HUES48 (cell line): ENCODE measurements around the gene SCFD2.

ENCODE experiments used
- H3K27ac ChIP-seq: one replicate; pipeline ENCODE4 v1.7.0; 2013; ENCODE audit warnings: low read depth, low read length, inconsistent platforms
- H3K27me3 ChIP-seq: 2 replicates; pipeline ENCODE4 v1.6.1; 2013; ENCODE audit warnings: mild to moderate bottlenecking, low read length; ENCODE audit not compliant: control insufficient read depth, insufficient read depth
- H3K36me3 ChIP-seq: 2 replicates; pipeline ENCODE4 v1.6.1; 2013; ENCODE audit warnings: low read length; ENCODE audit not compliant: control insufficient read depth, insufficient read depth
- H3K4me1 ChIP-seq: 2 replicates; pipeline ENCODE4 v1.6.1; 2013; ENCODE audit warnings: mild to moderate bottlenecking, low read length; ENCODE audit not compliant: control insufficient read depth, insufficient read depth
- H3K4me3 ChIP-seq: 2 replicates; pipeline ENCODE4 v1.5.1; 2013; ENCODE audit warnings: mild to moderate bottlenecking, low read depth, low read length
- H3K9ac ChIP-seq: 2 replicates; pipeline ENCODE4 v1.6.1; 2013; ENCODE audit warnings: mild to moderate bottlenecking, low read depth, low read length, moderate library complexity
- H3K9me3 ChIP-seq: 2 replicates; pipeline ENCODE4 v1.6.1; 2013; ENCODE audit warnings: low read length; ENCODE audit not compliant: control insufficient read depth, insufficient read depth

The SCFD2 gene

DNA sequence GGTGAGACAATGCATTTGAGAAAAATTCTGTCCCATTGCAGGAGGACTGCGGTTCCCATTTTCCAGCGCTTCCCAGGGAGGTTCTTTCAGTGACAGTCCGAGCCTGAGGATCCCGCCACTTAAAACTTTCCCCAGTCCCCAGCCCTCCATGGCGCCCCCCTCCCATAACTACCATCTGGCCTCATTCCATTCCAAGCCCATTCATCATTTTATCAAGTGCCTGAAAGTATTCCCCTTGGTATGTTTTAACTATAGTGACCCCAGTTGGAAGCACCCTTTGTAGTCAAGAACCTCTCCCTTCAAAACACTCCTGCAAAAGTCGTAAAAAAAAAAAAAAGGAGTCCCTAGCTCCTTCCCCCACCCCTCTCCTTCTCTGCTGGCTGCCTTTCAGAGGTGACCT is 502.5 kb downstream of the SCFD2 start:
- peaks cover 50% of the 10 kb centered on the region for H3K36me3 ChIP-seq
- no peaks in the 10 kb centered on the region for H3K9me3 ChIP-seq
- peak overlapping the region; percentile 90 for H3K4me3 ChIP-seq
- no peaks in the 10 kb centered on the region for H3K27me3 ChIP-seq
- H3K4me1 ChIP-seq: peaks cover 51% of the 10 kb centered on the region
- peak overlapping the region; percentile 82; the same call in 1 of the 2 replicates for H3K9ac ChIP-seq
- H3K27ac ChIP-seq: no peak overlapping the region

- 0 out of 2 replicates have a peak, but pooled peaks cover under 1% of the 10 kb centered on the region for H3K9me3 ChIP-seq
- peaks cover 51% of the 10 kb centered on the region for H3K4me1 ChIP-seq
- H3K27ac ChIP-seq: peak overlapping the region; percentile 43
- H3K27me3 ChIP-seq: no peaks in the 10 kb centered on the region
- peaks cover 48% of the 10 kb centered on the region for H3K36me3 ChIP-seq
- peak overlapping the region; percentile 90 for H3K4me3 ChIP-seq
- peak overlapping the region; percentile 82 for H3K9ac ChIP-seq
These were observed 503.2 kb downstream of the SCFD2 start for GRCh38 chr4:52862639-52863161.

GRCh38 chr4:52861879-52862616 is 503.8 kb downstream of the SCFD2 start, which contains the start of gene RASL11B:
RASL11B (plus strand) TSS chr4:52862317; CDS start chr4:52862508, 191 bp downstream.
- Histone ChIP-seq H3K9ac (peak within 1 kb of the TSS; percentile 82), H3K9me3 (0 out of 2 replicates have a peak, but pooled peaks cover 5% of the 10 kb centered on the region), H3K4me1 (peaks cover 51% of the 10 kb centered on the region), H3K4me3 (peak within 1 kb of the TSS; percentile 90), H3K27ac (peak within 1 kb of the TSS; percentile 43), H3K27me3 (no peaks in the 10 kb centered on the region), H3K36me3 (peaks cover 41% of the 10 kb centered on the region)

GRCh38 chr4:52861171-52861823 is 504.6 kb downstream of the SCFD2 start:
- Histone ChIP-seq H3K9me3 (0 out of 2 replicates have a peak, but pooled peaks cover 5% of the 10 kb centered on the region), H3K9ac (no peak overlapping the region; the same call in 1 of the 2 replicates), H3K4me1 (peaks cover 51% of the 10 kb centered on the region), H3K27ac (no peak overlapping the region), H3K4me3 (peak overlapping the region; percentile 90), H3K36me3 (peaks cover 34% of the 10 kb centered on the region), H3K27me3 (no peaks in the 10 kb centered on the region)

GRCh38 chr4:52860361-52860760 is 505.5 kb downstream of the SCFD2 start:
- Histone ChIP-seq H3K4me1 (peaks cover 55% of the 10 kb centered on the region), H3K4me3 (no peak overlapping the region), H3K27ac (no peak overlapping the region), H3K9me3 (0 out of 2 replicates have a peak, but pooled peaks cover 5% of the 10 kb centered on the region), H3K9ac (no peak overlapping the region), H3K36me3 (peaks cover 24% of the 10 kb centered on the region), H3K27me3 (no peaks in the 10 kb centered on the region)

- Histone ChIP-seq H3K9ac (no peak overlapping the region), H3K36me3 (no peaks in the 10 kb centered on the region), H3K27ac (no peak overlapping the region), H3K9me3 (0 out of 2 replicates have a peak, but pooled peaks cover 5% of the 10 kb centered on the region), H3K4me1 (peaks cover 48% of the 10 kb centered on the region), H3K4me3 (no peak overlapping the region), H3K27me3 (no peaks in the 10 kb centered on the region; the same call in 1 of the 2 replicates)
These were observed 509.1 kb downstream of the SCFD2 start for GRCh38 chr4:52856801-52857200.

GRCh38 chr4:52853351-52853750 is 512.5 kb downstream of the SCFD2 start:
- H3K9me3 ChIP-seq: 0 out of 2 replicates have a peak, but pooled peaks cover 5% of the 10 kb centered on the region
- peaks cover 19% of the 10 kb centered on the region for H3K4me1 ChIP-seq
- no peak overlapping the region for H3K9ac ChIP-seq
- H3K4me3 ChIP-seq: no peak overlapping the region
- no peaks in the 10 kb centered on the region for H3K36me3 ChIP-seq
- H3K27me3 ChIP-seq: no peaks in the 10 kb centered on the region; the same call in 1 of the 2 replicates
- H3K27ac ChIP-seq: no peak overlapping the region

- H3K4me1 ChIP-seq: peaks cover 19% of the 10 kb centered on the region
- H3K27ac ChIP-seq: no peak overlapping the region
- H3K27me3 ChIP-seq: no peaks in the 10 kb centered on the region; the same call in 1 of the 2 replicates
- no peak overlapping the region for H3K4me3 ChIP-seq
- no peaks in the 10 kb centered on the region for H3K36me3 ChIP-seq
- no peak overlapping the region for H3K9ac ChIP-seq
- 0 out of 2 replicates have a peak, but pooled peaks cover 4% of the 10 kb centered on the region for H3K9me3 ChIP-seq
These were observed 513.1 kb downstream of the SCFD2 start for GRCh38 chr4:52852711-52853110.

GRCh38 chr4:52852041-52852440 is 513.8 kb downstream of the SCFD2 start:
- Histone ChIP-seq H3K9me3 (no peaks in the 10 kb centered on the region), H3K9ac (no peak overlapping the region), H3K4me1 (peaks cover 19% of the 10 kb centered on the region), H3K4me3 (no peak overlapping the region), H3K27ac (no peak overlapping the region), H3K36me3 (no peaks in the 10 kb centered on the region), H3K27me3 (no peaks in the 10 kb centered on the region; the same call in 1 of the 2 replicates)

DNA sequence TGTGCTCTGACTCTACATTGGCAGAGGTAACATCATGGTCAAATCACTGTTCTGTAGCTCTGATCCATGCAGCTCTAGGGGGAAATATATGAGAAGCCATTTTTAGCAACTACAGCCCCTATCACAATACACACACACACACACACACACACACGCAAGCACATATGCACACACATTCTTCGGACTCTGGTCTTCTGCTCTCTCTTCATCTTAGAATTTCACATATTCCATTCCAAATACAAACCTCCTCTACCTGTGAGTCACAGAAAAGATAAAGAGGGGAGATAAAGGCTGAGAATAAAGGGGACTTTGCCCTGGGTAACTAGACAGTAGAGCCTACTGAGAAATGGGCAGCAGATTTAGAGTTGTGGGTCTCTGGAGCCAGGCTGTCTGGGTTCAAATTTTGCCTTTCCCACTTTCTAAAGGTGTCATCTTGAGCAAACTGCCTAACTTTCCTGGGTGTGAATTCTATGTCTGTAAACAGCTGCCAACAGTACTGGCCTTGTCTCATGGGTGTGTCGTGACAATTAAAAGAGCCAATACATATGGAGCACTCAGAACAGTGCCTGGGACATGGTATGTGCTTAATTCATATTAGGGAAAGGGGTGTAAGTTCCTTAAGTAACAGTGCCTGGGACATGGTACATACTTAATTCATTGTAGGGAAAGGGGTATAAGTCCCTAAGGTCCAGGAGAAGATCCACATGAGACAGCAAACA is 515.3 kb downstream of the SCFD2 start:
- H3K27me3 ChIP-seq: no peaks in the 10 kb centered on the region; the same call in 1 of the 2 replicates
- no peaks in the 10 kb centered on the region for H3K36me3 ChIP-seq
- no peak overlapping the region for H3K9ac ChIP-seq
- H3K9me3 ChIP-seq: no peaks in the 10 kb centered on the region
- no peak overlapping the region for H3K4me3 ChIP-seq
- H3K27ac ChIP-seq: no peak overlapping the region
- peaks cover 15% of the 10 kb centered on the region for H3K4me1 ChIP-seq
